ENCODE measurements around the gene TCF4.

Gene TCF4

DNA sequence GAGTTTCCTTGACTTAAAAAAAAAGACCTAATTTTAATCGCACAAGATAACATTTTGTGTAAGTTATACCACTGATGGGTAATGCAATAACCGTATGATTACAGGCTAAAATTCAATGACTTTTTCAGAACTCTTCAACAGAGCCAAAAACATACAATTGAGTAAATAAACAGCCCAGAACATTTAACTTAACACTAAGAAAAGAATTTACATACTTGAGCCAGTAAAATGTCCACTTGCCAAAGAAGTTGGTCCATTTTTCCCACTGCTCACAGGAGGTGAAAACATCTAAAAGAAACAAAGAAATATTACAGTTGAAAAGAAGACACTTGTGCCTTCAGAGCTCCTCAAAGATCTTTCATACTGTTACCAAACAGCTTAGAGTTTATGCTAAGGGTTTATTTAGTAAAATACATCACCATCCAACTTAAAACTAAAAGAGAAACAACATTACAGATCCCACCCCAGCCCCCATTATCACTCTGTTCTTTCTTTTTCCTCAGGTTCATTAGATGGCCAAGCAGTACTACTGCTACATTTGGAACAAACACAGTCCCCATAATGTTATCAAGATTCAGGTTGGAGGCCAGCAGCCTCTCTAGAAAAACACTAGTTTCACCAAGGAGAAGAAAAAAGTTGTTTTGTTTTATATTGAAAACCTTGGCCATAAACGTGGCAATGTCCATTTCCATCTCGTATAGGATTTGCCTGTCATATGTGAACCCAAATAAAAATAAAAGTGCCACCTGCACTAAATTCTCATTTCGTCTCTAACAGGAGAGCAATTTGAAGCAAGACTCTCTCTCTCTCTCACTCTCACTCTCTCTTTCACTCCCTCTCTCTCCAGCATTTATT is 2.7 kb downstream of the TCF4 start:
- no peak for DNase-seq

DNA sequence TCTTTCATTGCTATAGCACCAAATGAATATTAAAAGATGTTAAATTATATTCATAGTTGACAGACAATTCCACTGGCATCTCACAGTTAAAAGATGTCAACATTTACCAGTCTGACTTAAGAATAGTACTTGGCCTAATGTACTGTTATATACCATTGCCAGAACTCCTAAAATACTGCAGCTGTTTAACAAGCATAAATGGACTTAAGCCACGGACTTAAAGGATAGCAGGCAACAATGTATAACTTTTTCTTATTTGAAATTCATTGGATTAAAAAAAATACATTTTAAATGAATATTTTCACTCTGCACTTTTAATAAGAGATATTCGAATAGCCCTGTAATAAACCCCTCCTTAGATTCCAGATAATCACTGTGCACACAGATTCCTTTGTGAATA is 3.8 kb downstream of the TCF4 start:
- no peak for DNase-seq

DNA sequence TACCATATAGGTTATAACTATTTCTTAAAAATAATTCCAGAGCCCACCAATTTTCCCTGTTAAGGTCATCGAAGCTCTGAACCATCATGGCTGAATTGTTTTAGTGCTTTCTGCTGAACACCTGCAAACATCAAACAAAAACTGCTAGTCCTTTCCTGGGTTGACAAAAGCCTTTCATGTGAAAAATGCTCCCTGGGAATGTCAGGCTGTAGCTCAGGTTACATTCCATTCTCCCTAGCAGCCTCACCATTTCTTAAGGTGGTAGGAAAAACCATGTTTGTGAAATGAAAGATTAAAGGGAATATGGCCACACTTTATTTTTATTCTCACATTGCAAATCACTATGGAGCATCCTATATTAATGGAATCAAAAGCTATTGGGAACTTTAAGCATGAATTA is 5.7 kb downstream of the TCF4 start:
- DNase-seq, result no peak

DNA sequence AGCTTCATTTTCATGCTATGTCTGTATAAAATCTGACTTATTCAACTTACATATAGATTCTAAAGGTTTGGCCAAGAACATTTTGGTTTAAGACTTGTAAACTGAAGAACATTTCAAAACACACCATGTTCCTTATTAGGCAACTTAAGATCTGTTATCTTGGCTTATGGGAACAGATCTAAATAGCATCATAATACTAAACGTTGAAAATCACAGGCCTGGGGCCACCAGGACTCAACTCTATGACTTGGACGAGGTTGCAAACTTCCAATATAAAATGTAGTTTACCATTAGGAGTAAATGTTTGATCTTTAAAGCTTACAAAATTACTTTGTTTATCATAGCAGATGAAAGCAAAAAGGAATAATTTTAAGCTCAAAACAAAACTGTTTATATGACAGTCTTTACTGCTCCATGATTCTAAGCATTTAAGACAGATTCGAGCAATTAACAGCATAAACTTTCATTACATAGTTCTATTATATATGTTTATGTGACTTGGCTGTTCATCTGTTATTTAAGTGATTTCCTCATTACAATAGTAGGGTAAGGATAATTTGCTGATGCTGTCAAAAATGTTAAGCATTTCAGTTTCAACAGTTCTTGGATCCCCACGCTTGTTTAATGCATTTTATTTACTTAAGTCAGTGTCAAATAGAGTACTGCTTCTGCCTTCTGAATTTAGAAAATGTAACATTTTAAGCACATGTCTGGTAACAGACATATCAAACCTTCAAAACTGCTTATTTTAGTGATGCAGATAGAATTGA is 8.3 kb downstream of the TCF4 start:
- DNase-seq, result no peak

DNA sequence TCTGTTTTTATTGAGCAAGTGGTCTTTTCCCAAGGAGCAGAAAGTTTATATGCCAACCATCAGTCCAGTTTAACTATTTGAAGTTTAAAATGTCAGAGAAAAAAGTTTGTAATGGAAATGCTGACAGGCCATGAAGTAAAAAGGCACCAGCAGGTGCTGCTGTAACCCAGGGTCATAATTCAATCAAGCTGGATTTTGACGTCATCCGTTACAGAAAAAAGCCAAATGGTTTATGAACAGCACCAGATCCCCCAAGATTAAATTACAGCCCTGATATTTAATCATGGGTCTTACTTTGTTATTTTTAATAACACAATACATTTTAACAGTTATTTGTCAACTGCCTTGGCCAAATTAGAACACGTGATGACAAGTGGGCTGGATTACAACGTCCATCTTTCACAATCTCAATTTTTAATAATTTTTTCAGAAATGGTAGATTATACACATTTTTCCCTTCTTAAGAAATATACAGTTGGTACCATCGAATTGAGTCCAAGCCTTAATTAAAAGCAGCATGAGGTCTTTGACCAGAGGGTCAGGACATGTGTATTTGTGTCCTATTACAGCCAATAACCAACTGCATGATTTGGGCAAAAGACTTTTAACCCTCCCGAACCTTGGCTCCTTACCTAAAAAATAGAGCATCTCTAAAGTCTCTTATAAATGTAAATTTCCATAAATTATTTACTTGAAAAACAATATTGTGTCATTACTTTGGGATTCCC is 10.0 kb downstream of the TCF4 start:
- DNase-seq, result no peak

DNA sequence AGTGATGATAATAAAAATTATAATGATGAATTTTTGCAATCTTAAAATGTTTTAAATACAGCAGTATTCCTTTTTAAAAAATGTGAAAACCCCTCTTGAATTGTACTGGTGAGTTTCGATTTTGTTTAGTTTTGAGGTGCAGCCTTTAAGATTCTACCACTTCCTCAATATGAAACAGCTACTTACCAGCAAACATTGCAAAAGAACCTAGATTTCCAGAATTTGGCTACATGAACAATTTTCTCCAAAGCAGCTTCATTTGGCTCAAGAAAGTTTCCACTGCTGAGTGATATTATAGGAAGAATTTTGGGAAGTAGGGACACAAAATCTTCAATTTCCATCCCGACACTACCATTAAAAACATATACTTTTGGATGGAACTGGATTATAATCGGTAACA is 12.0 kb downstream of the TCF4 start:
- no peak for DNase-seq

DNA sequence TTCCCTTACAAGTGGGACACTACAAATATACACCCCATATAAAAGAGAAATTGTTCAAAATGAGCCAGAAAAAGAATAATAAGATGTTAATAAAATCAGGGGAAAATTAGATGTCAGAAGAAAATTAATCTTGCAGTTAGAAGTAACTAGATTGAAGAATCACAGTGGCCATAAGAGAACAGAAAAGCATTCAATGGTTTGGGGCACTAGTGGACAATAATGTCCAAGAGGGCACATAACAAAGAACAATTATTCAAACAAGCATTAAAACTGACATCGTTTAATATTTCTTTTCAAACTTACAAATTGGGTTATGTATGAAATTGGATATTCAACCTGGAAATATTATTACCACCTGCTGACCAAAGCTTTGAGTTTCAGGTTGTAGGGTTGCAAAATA is 12.9 kb downstream of the TCF4 start:
- DNase-seq, result no peak

DNA sequence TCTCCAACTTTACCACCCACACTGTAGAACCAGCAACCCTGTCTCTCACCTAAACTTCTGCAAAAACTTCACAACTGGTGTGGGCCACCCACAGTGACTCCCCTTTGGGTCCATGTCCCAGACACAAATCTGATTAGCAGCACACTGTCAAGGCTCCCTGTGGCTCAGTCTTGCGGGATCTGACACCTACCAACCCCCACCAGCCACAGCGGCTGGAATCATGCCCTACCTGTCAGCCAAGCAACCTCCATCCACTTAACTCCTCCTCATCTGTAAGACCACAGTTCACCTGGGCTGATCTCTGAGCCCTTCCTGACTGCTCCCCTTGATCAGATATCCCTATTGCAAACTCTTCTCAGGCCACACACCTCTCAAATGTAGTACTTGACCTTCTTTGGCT is 14.6 kb downstream of the TCF4 start:
- DNase-seq, result no peak

DNA sequence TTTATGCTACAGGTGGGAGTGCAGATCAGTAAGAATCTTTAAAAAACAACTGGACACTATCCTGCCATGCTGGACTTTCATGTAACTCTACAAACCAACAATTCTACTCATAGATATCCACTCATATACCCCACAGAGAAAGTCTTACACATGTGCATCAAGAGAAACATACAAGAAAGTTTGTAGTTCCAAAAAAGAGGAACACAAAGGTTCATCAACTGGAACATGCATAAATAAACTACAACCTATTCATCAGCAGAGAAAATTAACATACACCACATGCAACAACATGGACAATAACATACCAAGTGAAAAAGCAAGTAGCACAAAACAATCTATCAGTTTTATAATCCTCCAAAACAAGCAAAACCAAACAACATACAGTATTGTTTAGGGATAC is 17.0 kb downstream of the TCF4 start:
- no peak for DNase-seq

DNA sequence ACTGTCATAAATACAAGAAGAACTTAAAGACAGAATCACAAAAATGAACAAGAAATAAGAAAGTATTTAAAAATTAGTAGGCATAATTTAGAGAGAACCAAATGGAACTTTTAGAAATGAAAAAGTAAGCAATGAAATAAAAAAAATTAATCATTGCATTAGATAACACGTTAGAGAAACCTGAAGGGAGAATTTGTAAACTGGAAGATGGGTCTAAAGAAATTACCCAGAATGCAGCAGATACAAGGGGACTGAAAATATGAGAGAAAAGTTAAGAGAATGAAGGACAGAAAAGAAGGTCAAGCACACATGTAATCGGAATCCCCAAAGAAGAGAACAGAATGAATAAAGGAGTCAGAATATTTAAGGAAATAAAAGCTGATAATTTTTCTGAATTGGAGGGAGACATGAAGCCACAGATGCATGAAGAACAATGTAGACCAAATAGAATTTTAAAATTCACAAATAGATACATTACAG is 21.5 kb downstream of the TCF4 start:
- DNase-seq, result no peak

DNA sequence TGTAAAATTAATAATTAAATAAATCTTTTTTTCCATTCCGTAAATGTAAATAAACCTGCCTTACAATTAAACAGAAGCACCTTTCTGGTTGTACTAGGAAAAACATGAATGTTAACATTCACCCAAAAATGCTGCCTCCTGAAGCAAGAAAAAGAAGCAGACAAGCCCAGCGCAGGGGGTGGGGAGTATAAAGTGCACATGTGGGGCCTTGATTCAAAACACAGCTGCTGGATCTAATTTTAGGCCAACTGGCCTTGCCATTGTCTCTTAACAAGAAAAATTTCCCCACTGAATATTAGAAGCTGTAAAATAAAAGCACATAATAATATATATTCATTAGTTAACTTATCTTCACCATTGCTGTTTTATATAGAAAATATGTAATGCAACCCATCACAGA is 28.3 kb downstream of the TCF4 start:
- no peak for DNase-seq

DNA sequence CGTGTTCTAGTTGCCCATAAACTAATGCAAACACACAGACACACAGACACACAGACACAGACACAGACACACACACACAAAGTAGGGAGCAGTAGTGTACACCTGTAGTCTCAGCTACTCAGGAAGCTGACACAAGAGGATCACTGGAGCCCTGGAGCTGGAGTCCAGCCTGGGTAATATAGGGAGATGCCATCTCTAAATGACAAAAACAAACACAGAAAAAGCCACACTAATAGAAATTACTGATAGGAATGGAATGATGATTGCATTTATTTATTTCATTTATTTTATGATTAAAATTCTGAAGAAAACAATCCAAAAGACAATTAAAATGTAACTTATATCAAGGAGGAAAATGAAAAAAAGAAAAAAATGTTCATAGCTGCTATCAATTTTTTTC is 30.8 kb downstream of the TCF4 start:
- no peak for DNase-seq

DNA sequence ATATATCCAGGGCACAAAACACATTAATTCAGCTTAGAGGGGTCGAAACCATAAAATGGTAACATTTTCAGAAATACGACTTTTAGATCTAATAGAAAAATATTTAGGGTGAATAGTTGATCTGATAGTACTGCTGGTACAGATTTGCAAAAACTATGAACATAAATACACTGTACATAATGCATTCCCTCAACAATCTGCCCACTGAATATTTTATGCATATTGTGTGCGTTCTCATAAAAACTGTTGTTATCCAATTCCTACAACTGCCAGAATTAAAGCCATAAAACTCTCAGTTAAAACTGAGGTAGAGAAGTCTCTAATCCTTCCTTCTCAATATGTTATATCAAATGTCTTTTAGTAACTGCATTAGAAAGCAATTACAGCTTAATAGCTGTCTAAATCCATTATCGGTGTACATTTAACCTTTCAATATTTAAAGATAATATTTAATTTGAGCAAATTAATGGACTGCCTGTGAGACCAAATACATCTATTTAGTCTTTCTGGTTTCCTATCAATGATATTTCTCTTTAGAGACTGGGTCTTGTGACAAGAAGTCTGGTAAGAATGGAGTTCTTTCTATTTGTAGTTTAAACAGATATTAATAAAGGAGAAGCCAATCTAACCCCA is 32.5 kb downstream of the TCF4 start:
- DNase-seq, result no peak

DNA sequence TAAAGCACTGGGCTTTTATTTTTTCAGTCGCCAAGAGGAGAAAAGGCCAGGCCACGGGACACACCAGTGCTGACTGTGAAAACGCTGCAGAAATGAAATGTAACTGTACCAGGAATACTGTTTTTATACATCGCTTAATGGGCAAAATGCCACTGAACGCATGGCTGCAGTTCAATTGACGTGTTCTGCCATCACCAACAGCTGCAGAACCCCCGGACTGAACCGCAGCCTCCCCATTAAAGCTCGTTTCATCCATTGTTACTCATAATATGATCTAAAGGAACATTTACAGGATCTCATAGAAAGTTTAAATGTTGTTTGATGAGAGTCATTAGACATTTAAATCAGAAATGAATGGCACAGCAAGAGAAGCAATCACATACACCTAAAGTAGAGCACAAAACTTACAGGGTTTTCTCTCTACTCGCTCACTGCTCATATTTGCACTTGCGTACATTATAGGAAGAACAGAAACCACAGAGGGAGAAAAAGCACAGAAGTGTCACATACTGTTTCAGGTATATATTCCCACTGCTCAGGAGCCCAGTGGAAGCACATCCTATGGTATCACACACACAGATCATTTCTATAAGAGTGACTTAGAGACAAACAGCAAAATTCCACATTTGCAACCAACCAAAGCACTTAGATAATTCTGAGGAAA is 35.3 kb downstream of the TCF4 start:
- no peak for DNase-seq

DNA sequence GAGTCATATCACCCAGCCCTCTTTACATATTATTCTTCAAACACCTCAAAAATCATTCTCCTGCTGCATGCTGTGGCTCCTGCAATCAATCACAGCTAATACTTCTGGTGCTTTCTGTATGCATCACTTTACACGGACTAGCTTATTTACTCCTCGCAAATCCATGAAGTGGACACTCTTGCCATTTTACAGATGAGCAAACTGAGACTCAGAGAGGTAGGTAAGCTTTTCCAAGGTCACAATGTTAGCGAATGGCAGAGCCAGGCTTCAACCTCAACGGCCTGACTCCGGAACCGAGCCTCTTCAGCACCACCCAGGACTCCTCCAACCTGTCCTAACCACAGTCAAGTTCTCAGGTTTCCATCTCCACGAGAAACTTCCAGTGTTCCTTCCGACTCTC is 36.8 kb downstream of the TCF4 start:
- no peak for DNase-seq

DNA sequence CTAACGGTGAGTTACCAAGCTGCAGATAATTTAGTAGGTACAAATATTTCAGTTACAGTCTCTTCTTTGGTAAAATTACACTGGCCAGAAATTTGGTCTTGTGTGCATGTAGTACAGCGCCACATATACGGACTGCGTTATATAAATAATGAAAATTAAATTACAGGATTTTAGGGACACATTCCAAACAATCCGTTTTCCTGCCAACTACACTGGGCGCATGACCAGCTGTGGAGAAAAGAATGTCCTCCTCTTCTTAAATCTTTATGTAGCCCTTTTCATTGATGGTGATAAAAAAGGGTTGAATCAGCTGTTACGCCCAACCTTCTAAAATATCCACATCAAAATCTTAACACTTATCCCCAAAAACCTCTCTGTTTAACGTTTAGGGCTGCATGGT is 37.5 kb downstream of the TCF4 start:
- DNase-seq, result no peak

DNA sequence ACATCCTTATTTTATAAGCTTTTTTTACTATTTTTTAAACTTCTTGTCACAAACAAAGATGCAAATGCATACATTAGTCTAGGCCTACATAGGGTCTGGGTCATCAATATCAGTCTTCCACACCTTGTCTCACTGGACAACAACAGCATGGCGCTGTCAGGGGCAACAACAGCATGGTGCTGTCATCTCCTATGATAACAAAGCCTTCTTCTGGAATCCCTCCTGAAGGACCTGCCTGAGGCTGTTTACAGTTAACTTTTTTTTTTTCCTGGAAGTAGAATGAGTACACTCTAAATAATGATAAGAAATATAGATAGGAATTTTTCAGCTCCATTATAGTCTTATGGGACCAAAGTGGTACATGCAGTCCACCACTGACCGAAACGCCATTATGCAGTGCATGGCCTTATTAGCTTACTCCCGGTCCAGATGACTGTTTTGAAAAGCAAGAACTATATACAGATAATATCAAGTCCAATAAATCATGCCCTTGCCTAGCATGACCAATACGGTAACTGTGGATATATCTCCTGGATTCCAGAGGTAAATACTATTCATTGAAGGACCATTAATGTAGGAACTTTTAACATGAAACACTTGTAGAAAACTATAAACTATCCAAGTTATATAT is 38.4 kb downstream of the TCF4 start:
- DNase-seq, result no peak

DNA sequence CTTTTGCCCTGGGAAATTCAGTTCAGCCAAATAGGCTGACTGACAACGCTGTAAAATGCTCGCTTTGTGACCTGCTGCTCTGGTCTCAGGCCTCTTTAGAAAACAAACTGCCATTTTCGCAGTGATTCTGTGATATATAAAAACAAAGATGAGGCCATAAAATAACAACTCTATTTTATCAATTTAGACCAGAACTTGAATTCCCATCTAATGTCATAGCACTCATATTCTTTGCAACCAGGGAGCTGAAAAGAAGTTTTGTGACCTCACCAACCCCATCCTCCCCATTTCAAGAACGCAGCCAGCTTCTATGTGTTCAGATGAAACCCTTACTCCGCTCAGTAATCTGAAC is 40.3 kb downstream of the TCF4 start:
- DNase-seq, result no peak

DNA sequence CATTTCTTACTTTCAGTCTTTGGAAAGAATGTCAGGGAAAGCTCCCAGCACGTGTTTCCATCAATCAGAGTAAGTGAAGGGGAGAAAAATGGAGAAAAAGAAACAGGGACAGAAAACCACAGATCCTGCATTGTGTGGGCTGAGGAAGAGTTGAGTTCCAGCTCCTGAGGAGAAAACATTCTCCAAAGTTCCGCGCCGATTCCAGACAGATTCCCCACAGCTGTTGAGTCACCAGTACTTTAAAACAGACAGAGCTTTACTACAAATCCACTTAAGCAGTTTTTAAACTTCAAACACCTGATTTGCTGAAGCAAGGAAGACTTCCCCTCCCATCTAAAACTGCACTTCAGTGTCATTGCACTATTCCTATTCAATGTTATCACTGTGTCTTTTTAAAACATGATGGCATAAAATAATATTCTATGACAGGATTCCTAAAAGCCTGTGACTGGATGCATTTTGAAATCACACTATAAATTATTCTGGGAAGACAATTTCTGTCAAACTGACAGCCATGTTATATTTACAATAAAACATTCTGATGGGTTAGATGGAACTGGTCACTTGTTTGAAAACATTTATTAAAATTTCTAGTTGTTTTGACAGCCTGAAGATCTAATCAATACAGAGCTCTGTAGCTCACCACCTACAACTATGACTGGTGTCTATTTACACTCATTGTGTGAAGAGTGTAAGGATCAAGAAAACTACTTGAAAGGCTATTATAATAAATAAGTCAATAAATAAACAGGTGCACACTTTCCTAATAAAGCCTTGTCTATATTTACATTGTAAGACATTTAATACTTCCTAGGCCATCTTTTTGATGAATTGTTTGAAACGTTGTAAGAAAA is 40.9 kb downstream of the TCF4 start:
- no peak for DNase-seq

DNA sequence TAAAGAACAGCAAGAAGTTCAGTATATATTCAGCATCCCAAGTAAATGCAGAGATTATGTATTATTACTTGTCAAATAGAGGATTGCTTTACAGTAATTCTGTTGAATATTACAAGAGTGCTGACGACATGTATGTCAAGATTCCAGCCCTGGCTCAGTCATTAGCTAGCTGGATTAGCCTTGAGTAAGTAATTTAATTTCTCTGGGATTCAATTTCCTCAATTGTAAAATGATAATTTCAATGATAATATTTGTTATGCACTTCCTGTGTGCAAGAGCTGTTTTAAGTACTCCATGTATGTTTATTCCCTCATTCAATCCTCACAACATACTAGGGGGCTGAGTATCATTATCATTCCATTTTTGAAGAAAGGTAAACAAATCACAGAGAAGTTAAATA is 44.0 kb downstream of the TCF4 start:
- DNase-seq, result no peak

DNA sequence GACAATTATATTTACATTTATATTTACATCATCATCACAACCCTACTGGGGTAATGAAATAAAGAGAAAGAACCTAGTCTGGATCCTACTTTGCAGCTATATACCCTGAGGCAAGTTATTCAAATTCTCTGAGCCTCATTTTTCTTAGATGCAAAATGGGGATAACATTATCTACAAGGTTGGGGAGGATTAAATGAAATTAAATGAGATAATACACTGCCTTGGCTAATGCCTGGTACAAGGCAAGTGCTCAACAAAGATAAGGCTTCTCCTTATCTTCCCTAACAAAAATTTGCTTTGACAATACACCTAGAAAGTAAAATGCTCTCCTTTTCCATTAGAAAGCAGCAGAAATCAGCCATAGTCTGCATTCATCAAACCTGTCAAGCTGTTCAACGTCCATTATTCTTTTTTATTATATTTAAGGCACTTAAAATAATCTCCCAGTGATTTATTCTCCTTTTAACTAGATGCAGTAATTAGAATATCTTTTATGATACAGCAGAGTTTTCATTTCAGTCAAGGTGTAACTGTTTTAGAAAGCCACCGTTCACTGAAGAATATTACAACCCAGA is 44.8 kb downstream of the TCF4 start:
- DNase-seq, result no peak

All from CD4-positive, alpha-beta T cell treated with Interleukin-12 subunit alpha and Interleukin-12 subunit beta, for 1 hour (primary cell).